Hematopoietic multipotent progenitor cell treated with erythropoietin and hydrocortisone succinate and interleukin-3 and kit ligand, for 8 days (in vitro differentiated cells): ENCODE measurements around the gene NTN3.
"Not testable (repeated sequence)": the region's sequence is repeated elsewhere in the genome, so short reads cannot be mapped to it uniquely, and the experiment has no call there.

Experiments used
- DNase-seq: peaks from one replicate; pipeline ENCODE4 v3.0.0-alpha.2; 2015

NTN3 gene

GRCh38 chr16:2471016-2471652 lies at the start of gene NTN3:
Gene NTN3 (plus strand): TSS chr16:2471297. CDS start chr16:2471702, 405 bp downstream.
- peak; percentile 45 for DNase-seq

- no peak for DNase-seq
These were observed 48.8 kb upstream of the NTN3 start for GRCh38 chr16:2422123-2422867.

GRCh38 chr16:2424061-2425007 lies 46.8 kb upstream of the NTN3 start:
- no peak for DNase-seq

- no peak for DNase-seq
These were observed 46.0 kb upstream of the NTN3 start for GRCh38 chr16:2425008-2425518.

GRCh38 chr16:2425825-2426430 lies 45.2 kb upstream of the NTN3 start:
- no peak for DNase-seq

GRCh38 chr16:2426941-2427361 lies 44.1 kb upstream of the NTN3 start:
- DNase-seq: no peak

GRCh38 chr16:2427526-2427925 lies 43.6 kb upstream of the NTN3 start:
- no peak for DNase-seq

GRCh38 chr16:2428051-2428783 lies 42.9 kb upstream of the NTN3 start:
- peak; percentile 51 for DNase-seq

- no peak for DNase-seq
These were observed 42.4 kb upstream of the NTN3 start for GRCh38 chr16:2428784-2429033.

- DNase-seq: peak; percentile 94
These were observed 41.9 kb upstream of the NTN3 start, which contains the start of gene CCNF for GRCh38 chr16:2429034-2429770. Gene CCNF (plus strand): TSS chr16:2429447. CDS start chr16:2429482, 35 bp downstream.

- peak; percentile 48 for DNase-seq
These were observed 41.1 kb upstream of the NTN3 start for GRCh38 chr16:2429771-2430663.

GRCh38 chr16:2432286-2432685 lies 38.8 kb upstream of the NTN3 start:
- DNase-seq: no peak

- no peak for DNase-seq
These were observed 38.1 kb upstream of the NTN3 start for GRCh38 chr16:2432801-2433505.

GRCh38 chr16:2435236-2435635 lies 35.9 kb upstream of the NTN3 start:
- DNase-seq: not testable (repeated sequence)

- no peak for DNase-seq
These were observed 35.0 kb upstream of the NTN3 start for GRCh38 chr16:2436110-2436509.

GRCh38 chr16:2437032-2437790 lies 33.9 kb upstream of the NTN3 start:
- DNase-seq: no peak

GRCh38 chr16:2438121-2438520 lies 33.0 kb upstream of the NTN3 start:
- no peak for DNase-seq

GRCh38 chr16:2439598-2439997 lies 31.5 kb upstream of the NTN3 start:
- DNase-seq: no peak
